Heart left ventricle (tissue), 16 donors: ENCODE data around the gene RAB7B. TPM values are rescaled to one million over a fixed set of nuclear protein-coding genes. Genes with fewer than 3 reads are reported as not detected.

Experiments used
- ATAC-seq, 4 donors: fragments of 200-7000 bp; cut with Tn5 transposase; one replicate each; pipeline ENCODE4 v1.9.1; 2020 to 2022; ENCODE audit warnings: moderate library complexity in 4 of 4, mild to moderate bottlenecking in 3 of 4, moderate number of reproducible peaks in 1 of 4
- DNase-seq, 5 donors: peaks; one replicate each; pipeline ENCODE4 v3.0.0-alpha.2; 2020
- H3K27ac ChIP-seq, 12 donors: fragments of 200-600 bp; sonication (generic) in 4 of 12; one replicate each; pipeline versions ENCODE4 v1.5.0 to v1.8.0; 2016 to 2022; ENCODE audit warnings: mild to moderate bottlenecking in 2 of 12
- H3K27me3 ChIP-seq, 9 donors: fragments of 200-600 bp; sonication (generic) in 2 of 9; one replicate each; pipeline versions ENCODE4 v1.5.1 to v1.8.0; 2016 to 2022; ENCODE audit warnings: mild to moderate bottlenecking in 3 of 9
- H3K36me3 ChIP-seq, 9 donors: fragments of 200-600 bp; sonication (generic) in 2 of 9; one replicate each; pipeline versions ENCODE4 v1.5.0 to v1.8.0; 2018 to 2022; ENCODE audit warnings: mild to moderate bottlenecking in 2 of 9
- H3K4me1 ChIP-seq, 12 donors: fragments of 200-600 bp; sonication (generic) in 4 of 12; one replicate each; pipeline versions ENCODE4 v1.5.0 to v1.8.0; 2016 to 2022; ENCODE audit warnings: mild to moderate bottlenecking in 3 of 12
- H3K4me3 ChIP-seq, 12 donors: fragments of 200-600 bp; sonication (generic) in 4 of 12; one replicate each; pipeline versions ENCODE4 v1.5.0 to v1.8.0; 2017 to 2022; ENCODE audit warnings: mild to moderate bottlenecking in 9 of 12, moderate library complexity in 4 of 12
- H3K9me3 ChIP-seq, 12 donors: fragments of 200-600 bp; sonication (generic) in 4 of 12; one replicate each; pipeline versions ENCODE4 v1.5.0 to v1.8.0; 2016 to 2022; ENCODE audit warnings: mild to moderate bottlenecking in 1 of 12
- CTCF ChIP-seq, 12 donors: fragments of 200-600 bp; sonication (generic) in 4 of 12; IDR thresholded peaks; one replicate each; pipeline versions ENCODE4 v1.5.0 to v1.8.0; 2018 to 2022; ENCODE audit warnings: antibody characterized with exemption in 12 of 12, mild to moderate bottlenecking in 5 of 12
- POLR2A ChIP-seq, 2 donors: fragments of 450-650 bp; IDR thresholded peaks; one replicate each; pipeline ENCODE4 v1.6.1; 2017; ENCODE audit warnings: antibody characterized with exemption in 2 of 2, mild to moderate bottlenecking in 2 of 2, moderate library complexity in 2 of 2
- WGBS, 4 donors: extraction: QIAGEN DNeasy Blood & Tissue Kit in 2 of 4; methylation state at CpG; one replicate each; pipeline versions ENCODE4 v1.1.5 to v1.1.7; 2013 to 2018; 5-methylcytosine and 5-hydroxymethylcytosine counted together
- intact Hi-C, 10 donors: fragments of 100-400 bp; cut with DNase I; formaldehyde crosslinking; loops; one replicate each; pipeline versions ENCODE4 v1.11.1 to v1.14.2; 2022
- polyA plus RNA-seq, 2 donors: library from polyadenylated mRNA; stranded (reverse); fragments of 200-250 nt; gene quantifications; one replicate each; pipeline ENCODE4 v1.2.3, GENCODE V29; 2013
- total RNA-seq, 9 donors: library from RNA; depleted of rRNA in 2 of 9; stranded (reverse); fragments of >200 nt in 2 of 9; fragmentation: NEBNext Ultra II Directional in 3 of 9; extraction: Animal tissue kit (Norgen Biotek cat#: 25700) in 3 of 9; gene quantifications; one replicate each; pipeline versions ENCODE4 v1.1.0 to v1.2.4, GENCODE V29; 2016 to 2023
- donor health status: ischemic (EF 13 %, LVEDD 7.1; RV severe dilation, severe dysfunction).
- donor health status: healthy with polysubstance abuse.
- donor health status: DM: no; HTN: yes; CAD: no.
- donor health status: DM: no; HTN: no; CAD: no.
- donor health status: ischemic (EF 25% LVEDD 6.9; RV normal size, moderate dysfunction).
- donor health status: ischemic (EF 25% LVEDD 5.7; RV mildly dilated, moderate dysfunction).
- donor health status: healthy.
- donor health status: DM: yes; HTN: yes; CAD: no.
- donor health status: ischemic (EF 35%, LVEDD 5.7; RV mildly dilated, moderate dysfunction).
- donor health status: nonischemic (EF 11% LVEDD 7.7; RV severe dilation, severe dysfunction).
- donor health status: DM: yes; HTN: yes; CAD: no.
- donor health status: PGD.
- donor health status: ischemic (EF 29% LVEDD 5.4; RV normal size, mild dysfunction).
- donor health status: nonischemic (EF 23%, LVEDD 6.1; RV moderate dilation, normal function).

Gene RAB7B
- total and polyA plus RNA-seq, 11 donors, result 0.31 to 11.1 (median 1.1) TPM

GRCh38 chr1:206049919-206050600 lies 46.9 kb upstream of the RAB7B start:
- WGBS, 4 donors, result 85 to 93% (median 88%) methylated on average over 3 of the region's 3 CpGs
- intact Hi-C loops, result no loop called here

DNA sequence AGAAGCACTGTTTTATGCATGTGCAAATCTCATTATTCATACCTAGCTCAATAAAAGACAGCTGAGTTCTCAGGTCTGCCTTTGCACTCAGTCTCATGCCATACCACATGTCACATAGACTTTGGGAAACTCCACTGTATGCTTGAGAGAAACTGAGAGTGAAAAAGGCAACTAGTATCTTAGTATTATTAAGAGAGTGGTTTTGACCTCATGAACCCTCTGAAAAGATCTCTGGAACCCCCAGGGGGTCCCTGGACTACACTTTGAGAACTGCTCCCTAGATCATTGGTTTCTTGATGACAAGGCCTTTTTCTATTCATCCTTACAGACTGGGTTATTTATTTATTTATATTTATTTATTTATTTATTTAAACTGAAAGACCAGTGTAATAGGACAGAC lies 46.1 kb upstream of the RAB7B start:
- no peak overlapping the region for H3K4me3 ChIP-seq
- H3K36me3 ChIP-seq, result no peaks in the 10 kb centered on the region
- TF ChIP-seq CTCF (IDR thresholded peaks at IDR 0.05), result no peak
- no peak for TF ChIP-seq POLR2A (IDR thresholded peaks at IDR 0.05)
- intact Hi-C loops, result no loop called here
- H3K4me1 ChIP-seq, result peaks cover 0 to 25% (median 0%) of the 10 kb centered on the region in 12 donors
- no peak for ATAC-seq
- peaks cover 0 to 5% (median 0%) of the 10 kb centered on the region in 9 donors for H3K27me3 ChIP-seq
- H3K27ac ChIP-seq, result no peak overlapping the region
- DNase-seq, result no peak
- no peaks in the 10 kb centered on the region for H3K9me3 ChIP-seq

More at GRCh38 chr1:206049919-206050600, 46.9 kb upstream of the RAB7B start:
- no peak for ATAC-seq
- Histone ChIP-seq H3K4me3 (no peak overlapping the region), H3K9me3 (no peaks in the 10 kb centered on the region), H3K27me3 (peaks cover 0 to 5% (median 0%) of the 10 kb centered on the region in 9 donors), H3K4me1 (peaks cover 0 to 25% (median 0%) of the 10 kb centered on the region in 12 donors), H3K27ac (no peak overlapping the region), H3K36me3 (no peaks in the 10 kb centered on the region)
- TF ChIP-seq POLR2A (IDR thresholded peaks at IDR 0.05) (no peak), CTCF (IDR thresholded peaks at IDR 0.05) (no peak)
- DNase-seq, result no peak

DNA sequence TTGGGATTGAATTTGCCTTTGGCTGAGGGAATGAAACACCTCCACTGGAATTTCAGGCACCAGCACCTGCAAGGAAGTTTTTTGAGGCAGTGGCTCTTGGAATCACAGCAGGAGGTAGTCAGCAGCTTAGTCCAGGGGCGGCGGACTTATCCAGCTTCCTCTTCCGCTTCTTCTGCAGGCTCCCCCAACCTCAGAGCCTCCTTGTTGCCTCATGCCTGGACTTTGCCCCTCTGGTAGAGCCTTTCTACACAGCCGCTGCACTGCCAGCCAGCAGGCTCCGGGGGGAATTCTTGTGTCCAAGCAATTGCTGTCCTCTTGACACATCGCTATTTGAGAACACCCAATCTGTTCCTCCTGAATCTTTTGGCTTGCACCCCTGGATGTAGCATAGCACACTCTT lies 45.4 kb upstream of the RAB7B start:
- 73 to 86% (median 79%) methylated on average over 6 of the region's 6 CpGs for WGBS, 4 donors
- Histone ChIP-seq H3K36me3 (no peaks in the 10 kb centered on the region), H3K27ac (no peak overlapping the region), H3K4me3 (no peak overlapping the region), H3K4me1 (peaks cover 0 to 23% (median 0%) of the 10 kb centered on the region in 12 donors), H3K27me3 (peaks cover 0 to 5% (median 0%) of the 10 kb centered on the region in 9 donors), H3K9me3 (no peaks in the 10 kb centered on the region)
- intact Hi-C loops, result no loop called here
- ATAC-seq, result peak in 1 of 4 donors; percentile 39
- TF ChIP-seq POLR2A (IDR thresholded peaks at IDR 0.05) (no peak), CTCF (IDR thresholded peaks at IDR 0.05) (no peak)
- DNase-seq, result peak in 1 of 5 donors; percentile 31

DNA sequence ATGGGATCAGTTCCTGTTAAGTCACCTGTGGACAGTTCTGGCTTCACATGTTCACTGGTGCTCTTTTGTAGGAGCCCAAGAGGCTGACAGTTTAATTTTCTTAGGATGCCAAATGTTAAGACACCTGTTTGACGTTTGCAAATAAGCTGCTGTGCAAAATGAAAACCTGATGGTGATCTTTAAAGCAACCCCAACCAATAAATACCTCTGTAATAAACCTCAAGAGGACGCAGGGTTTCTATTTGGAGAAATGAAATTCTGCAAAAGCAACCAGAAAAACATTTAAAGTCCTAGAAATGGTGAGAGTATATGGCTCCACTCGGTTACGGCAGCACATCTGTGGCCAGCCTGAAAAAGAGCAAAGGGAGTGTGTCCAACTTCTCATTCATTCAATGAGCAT lies 44.1 kb upstream of the RAB7B start:
- no peak for ATAC-seq
- no peaks in the 10 kb centered on the region for H3K36me3 ChIP-seq
- no peak overlapping the region for H3K4me3 ChIP-seq
- peaks cover 0 to 16% (median 0%) of the 10 kb centered on the region in 12 donors for H3K4me1 ChIP-seq
- peaks cover 0 to 8% (median 0%) of the 10 kb centered on the region in 9 donors for H3K27me3 ChIP-seq
- WGBS, 4 donors, result 74 to 82% (median 76%) methylated on average over 4 of the region's 4 CpGs
- no peak overlapping the region for H3K27ac ChIP-seq
- no peaks in the 10 kb centered on the region for H3K9me3 ChIP-seq
- intact Hi-C loops, result no loop called here
- no peak for DNase-seq
- no peak for TF ChIP-seq POLR2A (IDR thresholded peaks at IDR 0.05)
- TF ChIP-seq CTCF (IDR thresholded peaks at IDR 0.05), result no peak
